IMR-90 (cell line): ENCODE results near the gene CCNA1. TPM values are rescaled to one million over a fixed set of nuclear protein-coding genes. Genes with fewer than 3 reads are reported as not detected.

Experiments used
- ATAC-seq: fragments of 200-7000 bp; cut with Tn5 transposase; 2 replicates; pipeline ENCODE4 v1.9.1; 2020; ENCODE audit warnings: low read depth, mild to moderate bottlenecking, moderate library complexity
- BruUV-seq: library from RNA; stranded (reverse); fragments of 400-500 nt; replicated peaks from 2 replicates; lab custom pipeline; 2021; lab: Mats Ljungman, UMichigan
- CTCF ChIA-PET: fragments of 300-600 bp; formaldehyde crosslinking; extraction: SDS; loops from one replicate; lab custom pipeline; 2021; ENCODE audit warnings: antibody characterized with exemption; lab: Yijun Ruan, JAX
- POLR2A ChIA-PET: fragments of 300-600 bp; sonication (Branson Sonifier 250); formaldehyde crosslinking; loops from one replicate; lab custom pipeline; 2022; ENCODE audit warnings: antibody characterized with exemption; ENCODE audit not compliant: unreplicated experiment; lab: Charles Lee
- DNase-seq: peaks from one replicate; pipeline ENCODE4 v3.0.0; 2013
- H2AFZ ChIP-seq: replicated peaks from 2 replicates; pipeline ENCODE3; 2013; ENCODE audit warnings: low read length, mild to moderate bottlenecking; ENCODE audit not compliant: poor library complexity
- H2AK5ac ChIP-seq: 2 replicates; pipeline ENCODE4 v1.6.1; 2013; ENCODE audit warnings: low read depth, low read length, inconsistent platforms
- H2AK9ac ChIP-seq: replicated peaks from 2 replicates; pipeline ENCODE3; 2013; ENCODE audit warnings: mild to moderate bottlenecking, low read depth, low read length, moderate library complexity; ENCODE audit not compliant: poor library complexity
- H2BK120ac ChIP-seq: 2 replicates; pipeline ENCODE4 v1.6.1; 2013; ENCODE audit warnings: low read depth, low read length, inconsistent platforms
- H2BK15ac ChIP-seq: 3 replicates; pipeline ENCODE4 v1.6.1; 2013; ENCODE audit warnings: low read depth, low read length, inconsistent platforms
- H2BK20ac ChIP-seq: 2 replicates; pipeline ENCODE4 v1.6.1; 2013; ENCODE audit warnings: low read depth, mild to moderate bottlenecking, inconsistent platforms, low read length, moderate library complexity
- H2BK5ac ChIP-seq: 2 replicates; pipeline ENCODE4 v1.6.1; 2013; ENCODE audit warnings: mild to moderate bottlenecking, low read depth, low read length, inconsistent platforms; ENCODE audit not compliant: poor library complexity, severe bottlenecking
- H3K14ac ChIP-seq: replicated peaks from 2 replicates; pipeline ENCODE4 v1.6.1; 2013; ENCODE audit warnings: low read depth, low read length, inconsistent platforms
- H3K18ac ChIP-seq: 2 replicates; pipeline ENCODE4 v1.6.1; 2013; ENCODE audit warnings: low read depth, low read length, control low read depth
- H3K23ac ChIP-seq: 2 replicates; pipeline ENCODE4 v1.6.1; 2013; ENCODE audit warnings: low read depth, low read length, inconsistent platforms
- H3K27ac ChIP-seq: 2 replicates; pipeline ENCODE4 v1.5.1; 2013; ENCODE audit warnings: mild to moderate bottlenecking, control low read depth, low read length; ENCODE audit not compliant: insufficient read depth
- H3K27me3 ChIP-seq: 2 replicates; pipeline ENCODE4 v1.6.1; 2013; ENCODE audit warnings: low read length; ENCODE audit not compliant: control insufficient read depth, insufficient read depth
- H3K36me3 ChIP-seq: 2 replicates; pipeline ENCODE4 v1.6.1; 2013; ENCODE audit warnings: low read length, mixed read lengths; ENCODE audit not compliant: control insufficient read depth, insufficient read depth
- H3K4ac ChIP-seq: 2 replicates; pipeline ENCODE4 v1.6.1; 2013; ENCODE audit warnings: low read depth, low read length, inconsistent platforms
- H3K4me1 ChIP-seq: 2 replicates; pipeline ENCODE4 v1.6.1; 2013; ENCODE audit warnings: low read length, mixed read lengths; ENCODE audit not compliant: control insufficient read depth, insufficient read depth
- H3K4me2 ChIP-seq: 2 replicates; pipeline ENCODE4 v1.6.1; 2013; ENCODE audit warnings: low read depth, mild to moderate bottlenecking, control low read depth, low read length, moderate library complexity
- H3K4me3 ChIP-seq: 2 replicates; pipeline ENCODE4 v1.5.1; 2013; ENCODE audit warnings: low read depth, mild to moderate bottlenecking, control low read depth, low read length, moderate library complexity; ENCODE audit not compliant: insufficient read depth
- H3K56ac ChIP-seq: 2 replicates; pipeline ENCODE4 v1.6.1; 2013; ENCODE audit warnings: low read length, inconsistent platforms; ENCODE audit not compliant: insufficient read depth; ENCODE audit errors: extremely low read depth
- H3K79me1 ChIP-seq, 2 experiments: 2 replicates each; pipeline ENCODE4 v1.6.1; 2013; ENCODE audit warnings: low read length in 2 of 2, inconsistent platforms in 1 of 2, low read depth in 1 of 2
- H3K9ac ChIP-seq: 2 replicates; pipeline ENCODE4 v1.6.1; 2013; ENCODE audit warnings: low read depth, low read length, control low read depth
- H3K9me1 ChIP-seq: 2 replicates; pipeline ENCODE4 v1.6.1; 2013; ENCODE audit warnings: low read length, inconsistent platforms; ENCODE audit not compliant: insufficient read depth
- H3K9me3 ChIP-seq: 2 replicates; pipeline ENCODE4 v1.6.1; 2013; ENCODE audit warnings: low read length; ENCODE audit not compliant: control insufficient read depth, insufficient read depth
- H4K20me1 ChIP-seq: 2 replicates; pipeline ENCODE4 v1.6.1; 2013; ENCODE audit warnings: low read length, inconsistent platforms; ENCODE audit not compliant: insufficient read depth
- H4K5ac ChIP-seq: 2 replicates; pipeline ENCODE4 v1.6.1; 2013; ENCODE audit warnings: mild to moderate bottlenecking, low read depth, low read length, control low read depth
- H4K8ac ChIP-seq, 2 experiments: 2 replicates each; pipeline ENCODE4 v1.6.1; 2013; ENCODE audit warnings: low read depth in 2 of 2, low read length in 2 of 2, control low read depth in 1 of 2, inconsistent platforms in 1 of 2
- H4K91ac ChIP-seq: 2 replicates; pipeline ENCODE4 v1.6.1; 2013; ENCODE audit warnings: low read depth, low read length, inconsistent platforms; ENCODE audit not compliant: insufficient read depth
- BHLHE40 ChIP-seq: fragments of 150-350 bp; IDR thresholded peaks from 2 replicates; pipeline ENCODE4 v1.6.1; 2016; ENCODE audit warnings: mild to moderate bottlenecking, low read depth, low read length
- FOS ChIP-seq: fragments of 150-350 bp; IDR thresholded peaks from 2 replicates; pipeline ENCODE4 v1.6.1; 2016; ENCODE audit warnings: low read depth, low read length
- MAZ ChIP-seq: IDR thresholded peaks from 2 replicates; pipeline ENCODE4 v1.6.1; 2012; ENCODE audit warnings: low read depth, mild to moderate bottlenecking, low read length, improper control_type of control experiment, moderate library complexity, borderline replicate concordance
- MXI1 ChIP-seq: IDR thresholded peaks from 2 replicates; pipeline ENCODE4 v1.6.1; 2012; ENCODE audit warnings: low read depth, mild to moderate bottlenecking, low read length, moderate library complexity, borderline replicate concordance
- POLR2A ChIP-seq: IDR thresholded peaks from 2 replicates; pipeline ENCODE4 v1.6.1; 2012; ENCODE audit warnings: mild to moderate bottlenecking, low read depth, low read length
- RAD21 ChIP-seq: IDR thresholded peaks from 2 replicates; pipeline ENCODE4 v1.6.1; 2012; ENCODE audit warnings: low read length, improper control_type of control experiment
- RCOR1 ChIP-seq: IDR thresholded peaks from 2 replicates; pipeline ENCODE4 v1.6.1; 2012; ENCODE audit warnings: mild to moderate bottlenecking, low read length, improper control_type of control experiment; ENCODE audit not compliant: insufficient replicate concordance
- SMC3 ChIP-seq: fragments of 150-350 bp; IDR thresholded peaks from 2 replicates; pipeline ENCODE4 v1.6.1; 2016; ENCODE audit warnings: low read depth, mild to moderate bottlenecking, antibody characterized with exemption, low read length, moderate library complexity
- WGBS, 2 experiments: methylation state at CpG; one replicate each; pipeline versions ENCODE4 v1.1.5 to v1.1.7; 2013; ENCODE audit warnings: missing lambda C conversion rate in 2 of 2; ENCODE audit not compliant: insufficient read length in 1 of 2; ENCODE audit errors: extremely low coverage in 2 of 2; 5-methylcytosine and 5-hydroxymethylcytosine counted together
- dilution Hi-C: fragments of 300-500 bp; cut with HindIII; formaldehyde crosslinking; loops from one replicate; pipeline ENCODE4 v1.14.3; 2018; ENCODE audit warnings: low sequenced_read_pairs; ENCODE audit not compliant: unreplicated experiment
- in situ Hi-C: fragments of 300-500 bp; cut with MboI; formaldehyde crosslinking; loops from 3 replicates; pipeline ENCODE4 v1.14.3; 2019; ENCODE audit warnings: low sequenced_read_pairs, inconsistent platforms, mixed read lengths
- intact Hi-C: fragments of 100-400 bp; cut with micrococcal nuclease; formaldehyde crosslinking; loops from 2 replicates; pipeline ENCODE4 v1.10.0; 2022
- polyA plus RNA-seq, 3 experiments: library from polyadenylated mRNA; depleted of rRNA; stranded (reverse); fragments of >200 nt; gene quantifications; 2 replicates each; pipeline ENCODE4 v1.2.3, GENCODE V29; 2012; ENCODE audit warnings: low replicate concordance in 1 of 3
- total RNA-seq: library from RNA; depleted of rRNA; stranded (reverse); fragments of >200 nt; gene quantifications from 2 replicates; pipeline ENCODE4 v1.2.3, GENCODE V29; 2012
- TF ChIP-seq, protein P1 (sequence below): fragments of 150-350 bp; IDR thresholded peaks from 2 replicates; pipeline ENCODE4 v1.6.1; 2016; ENCODE audit warnings: low read depth, mild to moderate bottlenecking, low read length, moderate library complexity, borderline replicate concordance

Gene CCNA1
- total and polyA plus RNA-seq, 2 of the 4 experiments (the other 2 are of a cell fraction), result 0.07 TPM; not detected in 1

DNA sequence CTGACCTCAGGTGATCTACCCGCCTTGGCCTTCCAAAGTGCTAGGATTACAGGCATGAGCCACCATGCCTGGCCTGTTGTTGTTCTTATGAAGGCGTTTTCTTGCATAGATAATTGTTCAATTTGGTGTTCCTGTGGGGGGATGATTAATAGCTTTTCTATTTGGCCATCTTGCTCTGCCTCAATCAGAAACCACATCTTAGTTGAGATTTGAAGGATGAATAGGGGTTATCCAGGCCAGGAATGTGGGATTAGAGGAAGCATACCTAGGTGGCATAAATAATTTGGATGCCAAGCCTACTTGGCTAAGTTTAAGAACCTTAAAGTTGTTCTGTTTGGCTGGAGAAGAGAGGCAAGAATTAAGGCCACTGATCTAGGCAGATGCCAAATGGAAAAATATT is 44.4 kb downstream of the CCNA1 start:
- ChIA-PET POLR2A (no interaction called here), CTCF (no interaction called here)
- intact Hi-C loops (no loop called here), in situ Hi-C loops (no loop called here), dilution Hi-C loops (no loop called here)
- Histone ChIP-seq H3K23ac (no peak overlapping the region), H2BK15ac (no peak overlapping the region), H2AFZ (no peak overlapping the region), H3K4me1 (no peaks in the 10 kb centered on the region), H3K9me1 (no peaks in the 10 kb centered on the region), H3K27me3 (no peaks in the 10 kb centered on the region), H3K27ac (no peak overlapping the region), H3K56ac (no peak overlapping the region), H2BK120ac (no peak overlapping the region), H3K14ac (no peak overlapping the region), H3K36me3 (no peaks in the 10 kb centered on the region), H3K4me3 (no peak overlapping the region), H3K9ac (no peak overlapping the region), H4K20me1 (no peaks in the 10 kb centered on the region), H2BK20ac (no peak overlapping the region), H3K18ac (no peak overlapping the region), H2BK5ac (no peak overlapping the region), H2AK5ac (no peak overlapping the region), H3K4me2 (no peak overlapping the region), H4K91ac (no peak overlapping the region), H2AK9ac (no peak overlapping the region), H3K9me3 (no peaks in the 10 kb centered on the region), H3K79me1 (no peaks in the 10 kb centered on the region), H3K4ac (no peak overlapping the region), H4K5ac (no peak overlapping the region), H4K8ac (no peak overlapping the region)
- no CpG with 5 or more reads among the region's 2 CpGs for WGBS, 2 experiments
- ATAC-seq, result no peak
- no TSS peak for BruUV-seq
- no peak for DNase-seq
- TF ChIP-seq BHLHE40 (no peak), POLR2A (no peak), SMC3 (no peak), RCOR1 (no peak), MAZ (no peak), MXI1 (no peak), FOS (no peak), RAD21 (no peak)
- TF ChIP-seq, protein P1, sequence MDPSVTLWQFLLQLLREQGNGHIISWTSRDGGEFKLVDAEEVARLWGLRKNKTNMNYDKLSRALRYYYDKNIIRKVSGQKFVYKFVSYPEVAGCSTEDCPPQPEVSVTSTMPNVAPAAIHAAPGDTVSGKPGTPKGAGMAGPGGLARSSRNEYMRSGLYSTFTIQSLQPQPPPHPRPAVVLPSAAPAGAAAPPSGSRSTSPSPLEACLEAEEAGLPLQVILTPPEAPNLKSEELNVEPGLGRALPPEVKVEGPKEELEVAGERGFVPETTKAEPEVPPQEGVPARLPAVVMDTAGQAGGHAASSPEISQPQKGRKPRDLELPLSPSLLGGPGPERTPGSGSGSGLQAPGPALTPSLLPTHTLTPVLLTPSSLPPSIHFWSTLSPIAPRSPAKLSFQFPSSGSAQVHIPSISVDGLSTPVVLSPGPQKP, result no peak
